LNCaP clone FGC (cell line): ENCODE data around the gene ATF5.

Experiments used
- DNase-seq: peaks from one replicate; pipeline ENCODE4 v3.0.0-alpha.2; 2011; ENCODE audit warnings: low read depth
- H3K4me3 ChIP-seq: 2 replicates; pipeline ENCODE4 v1.5.1; 2011; ENCODE audit warnings: mild to moderate bottlenecking, low read depth, low read length, control low read depth
- CTCF ChIP-seq: IDR thresholded peaks from 2 replicates; pipeline ENCODE4 v1.5.1; 2012; ENCODE audit warnings: mild to moderate bottlenecking; ENCODE audit not compliant: control insufficient read depth, insufficient read depth; ENCODE audit errors: extremely low read depth

The ATF5 gene

GRCh38 chr19:49916839-49917733 is 11.9 kb upstream of the ATF5 start:
- TF ChIP-seq CTCF, result no peak
- H3K4me3 ChIP-seq, result no peak overlapping the region
- no peak for DNase-seq

GRCh38 chr19:49918089-49918488 is 10.9 kb upstream of the ATF5 start:
- TF ChIP-seq CTCF, result no peak
- H3K4me3 ChIP-seq, result no peak overlapping the region
- no peak for DNase-seq

- TF ChIP-seq CTCF, result no peak
- no peak overlapping the region for H3K4me3 ChIP-seq
- no peak for DNase-seq
These were observed 8.2 kb upstream of the ATF5 start for GRCh38 chr19:49920624-49921363.

GRCh38 chr19:49921871-49922795 is 6.9 kb upstream of the ATF5 start:
- H3K4me3 ChIP-seq, result no peak overlapping the region
- no peak for TF ChIP-seq CTCF
- DNase-seq, result no peak

GRCh38 chr19:49923055-49924003 is 5.7 kb upstream of the ATF5 start:
- H3K4me3 ChIP-seq, result no peak overlapping the region
- TF ChIP-seq CTCF, result no peak
- no peak for DNase-seq
